ENCODE data around the gene DCTN3. TPM values are rescaled to one million over a fixed set of nuclear protein-coding genes. Genes with fewer than 3 reads are reported as not detected.
A peak's percentile ranks its signal among the peaks of the same experiment; 100 is the strongest.

DCTN3 gene
- total and polyA plus RNA-seq, 2 experiments from 2014 or later: 12.9 to 17.9 TPM

- TF ChIP-seq ZNF462 (CRISPR knock-in tag; IDR thresholded peaks at IDR 0.05) (no peak), JUNB (IDR thresholded peaks at IDR 0.05; ENCODE audit: unreplicated experiment) (no peak), CREB1 (CRISPR knock-in tag; IDR thresholded peaks at IDR 0.05; ENCODE audit: low read depth) (no peak), ZNF331 (CRISPR knock-in tag; IDR thresholded peaks at IDR 0.05; ENCODE audit: low read depth) (no peak), CTCF (conservative IDR thresholded peaks at IDR 0.05; ENCODE audit: low read depth in 2 of 2) (no peak)
Measured at GRCh38 chr9:34648673-34649072, 28.4 kb upstream of the DCTN3 start (continued).

GRCh38 chr9:34647651-34648050 is 27.4 kb upstream of the DCTN3 start:
- Histone ChIP-seq H3K79me2 (replicated peaks; ENCODE audit: insufficient read depth) (peaks cover 6% of the 10 kb centered on the region), H3K36me3 (ENCODE audit: insufficient read depth) (peaks cover 3% of the 10 kb centered on the region; the same call in 1 of the 2 replicates), H3K4me2 (peak overlapping the region; percentile 94), H4K20me1 (replicated peaks; ENCODE audit: insufficient read depth) (no peaks in the 10 kb centered on the region; the same call in none of the 2 replicates), H3K9me2 (ENCODE audit: insufficient read depth) (no peaks in the 10 kb centered on the region), H2AFZ (no peak overlapping the region), H3K4me3 (peak overlapping the region; percentile 96), H3K4me1 (ENCODE audit: insufficient read depth) (peaks cover 30% of the 10 kb centered on the region), H3K27ac (ENCODE audit: low read depth) (no peak overlapping the region), H3K27me3 (ENCODE audit: insufficient read depth) (no peaks in the 10 kb centered on the region), H3F3A (replicated peaks; ENCODE audit: low read depth) (peaks cover 12% of the 10 kb centered on the region; the same call in 1 of the 2 replicates)
- H3K36me3 Mint-ChIP-seq (ENCODE audit: low read depth): peaks cover 26% of the 10 kb centered on the region
- DNase-seq (ENCODE audit: low spot score): no peak
- H3K9me3 Mint-ChIP-seq: no peaks in the 10 kb centered on the region; the same call in 2 of the 3 replicates
- peaks cover 46% of the 10 kb centered on the region for H3K4me1 Mint-ChIP-seq
- no peak for ATAC-seq
- H3K27ac Mint-ChIP-seq: no peak overlapping the region; the same call in 1 of the 2 replicates
- peak overlapping the region; percentile 89 for H3K4me3 Mint-ChIP-seq
- peaks cover 9% of the 10 kb centered on the region for H3K27me3 Mint-ChIP-seq (ENCODE audit: insufficient read depth, low read depth, poor library complexity)
- TF ChIP-seq CREB1 (CRISPR knock-in tag; IDR thresholded peaks at IDR 0.05; ENCODE audit: low read depth) (no peak), REST (IDR thresholded peaks at IDR 0.05; ENCODE audit: unreplicated experiment) (no peak), ZNF331 (CRISPR knock-in tag; IDR thresholded peaks at IDR 0.05; ENCODE audit: low read depth) (no peak), NANOG (IDR thresholded peaks at IDR 0.05; ENCODE audit: borderline replicate concordance) (no peak), STAT1 (IDR thresholded peaks at IDR 0.05; ENCODE audit: unreplicated experiment) (no peak), ETS1 (IDR thresholded peaks at IDR 0.05) (no peak), EZH2 (IDR thresholded peaks at IDR 0.05; ENCODE audit: low read depth, unreplicated experiment) (no peak), ZNF114 (CRISPR knock-in tag; IDR thresholded peaks at IDR 0.05) (no peak), JUNB (IDR thresholded peaks at IDR 0.05; ENCODE audit: unreplicated experiment) (no peak)

Data from GM23338 (cell line).